AML-193 (cell line): Measurements from ENCODE around the gene TSSC4.

Experiments used
- DNase-seq, 2 experiments: peaks; one replicate each; lab custom pipeline; 2025; lab: John Stamatoyannopoulos, UW

The TSSC4 gene

DNA sequence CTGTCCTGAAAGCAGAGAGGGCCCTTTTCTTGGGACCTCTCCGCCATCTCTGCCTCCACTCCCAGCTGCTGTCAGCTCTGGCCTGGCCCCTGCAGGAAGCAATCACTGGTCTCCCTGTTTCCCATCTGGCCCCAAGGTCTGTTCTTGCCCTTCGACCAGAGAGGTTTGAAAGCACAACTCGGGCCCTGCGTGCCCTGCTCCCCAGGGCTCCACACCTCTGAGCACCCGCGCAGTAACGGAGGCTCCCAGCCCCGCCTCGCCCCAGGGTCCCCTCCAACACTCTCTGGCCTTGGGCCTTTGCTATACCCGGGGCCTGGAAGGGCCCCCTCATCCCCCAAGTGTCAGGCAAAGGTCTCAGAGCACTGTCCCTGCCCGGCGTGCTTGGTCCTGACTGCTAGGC lies 31.2 kb upstream of the TSSC4 start:
- DNase-seq: no peak

DNA sequence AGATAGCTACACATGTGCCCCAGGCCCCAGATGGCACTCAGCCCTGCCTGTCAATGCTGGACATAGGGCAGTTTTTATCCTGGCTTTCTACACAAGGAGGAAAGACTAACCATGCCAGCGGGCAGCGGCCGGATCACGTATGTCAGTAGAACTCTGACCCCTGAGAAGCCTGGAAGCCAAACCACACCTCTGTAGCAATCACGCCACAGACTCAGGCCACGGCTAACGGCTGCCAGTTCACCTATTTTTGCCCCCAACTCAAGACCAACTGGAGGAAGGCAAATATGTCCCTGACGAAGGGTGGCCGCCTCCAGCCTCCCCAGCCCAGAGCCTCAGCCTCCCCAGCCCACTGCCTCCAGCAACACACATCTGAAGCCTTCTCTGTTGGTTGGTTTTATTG lies 30.7 kb upstream of the TSSC4 start:
- no peak for DNase-seq

DNA sequence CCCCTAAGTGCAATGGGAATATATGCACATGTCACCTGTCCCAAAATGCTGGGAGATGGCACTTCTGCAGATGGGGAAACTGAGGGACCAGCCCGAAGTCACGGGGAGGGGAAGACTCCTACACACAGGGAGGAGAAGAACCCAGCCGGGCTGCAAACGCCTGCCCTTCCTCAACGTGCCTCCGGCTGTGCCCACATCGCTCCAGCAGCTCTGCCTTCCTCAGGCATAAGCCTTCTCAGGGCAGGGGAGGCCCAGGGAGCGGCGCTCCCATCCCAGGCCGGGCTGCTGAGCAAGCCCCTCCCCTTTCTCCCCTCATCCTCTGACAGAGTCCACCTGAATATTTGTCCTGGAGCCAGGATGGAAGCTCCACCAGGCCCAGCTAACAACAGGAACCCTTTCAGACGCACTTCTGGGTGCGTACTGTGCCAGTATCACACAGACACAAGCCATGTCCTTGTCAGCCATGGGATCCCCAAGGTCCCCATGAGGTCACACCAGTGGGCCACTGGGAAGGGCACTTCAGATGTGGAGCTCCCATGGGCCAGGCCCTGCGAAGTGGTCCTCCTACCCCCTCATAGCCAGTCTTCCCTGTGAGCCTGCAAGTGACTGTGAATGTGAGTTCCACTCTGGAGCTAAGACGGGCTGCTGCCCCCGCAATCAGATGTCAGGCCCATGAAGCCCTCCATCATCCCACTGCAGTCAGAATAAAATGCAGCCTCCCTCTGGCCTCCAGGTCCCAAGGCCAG lies 25.9 kb upstream of the TSSC4 start:
- no peak for DNase-seq

DNA sequence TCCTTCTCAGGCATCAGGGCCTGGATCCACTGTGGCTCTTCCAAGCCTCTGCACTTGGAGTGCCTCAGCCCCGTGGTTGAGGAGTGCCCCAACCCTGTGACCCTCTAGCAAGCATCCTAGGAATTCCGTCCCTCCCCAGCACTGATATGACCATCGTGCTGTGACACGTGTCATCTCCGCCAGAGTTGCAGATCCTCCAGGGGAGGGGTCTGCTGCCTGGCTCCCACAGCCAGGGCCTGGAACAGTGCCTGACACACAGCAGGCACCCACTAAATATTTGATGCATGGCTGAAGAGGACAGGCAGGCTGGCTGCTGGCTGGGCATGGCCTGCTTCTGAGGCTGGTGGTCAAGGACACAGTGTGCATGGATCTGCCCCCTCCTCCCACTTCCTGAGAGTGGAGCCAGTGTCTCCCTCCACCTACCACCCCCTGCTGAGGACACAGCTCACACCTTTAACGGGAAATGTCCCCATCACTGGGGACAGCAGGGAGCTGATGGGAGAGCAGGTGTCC lies 25.2 kb upstream of the TSSC4 start:
- DNase-seq: no peak

DNA sequence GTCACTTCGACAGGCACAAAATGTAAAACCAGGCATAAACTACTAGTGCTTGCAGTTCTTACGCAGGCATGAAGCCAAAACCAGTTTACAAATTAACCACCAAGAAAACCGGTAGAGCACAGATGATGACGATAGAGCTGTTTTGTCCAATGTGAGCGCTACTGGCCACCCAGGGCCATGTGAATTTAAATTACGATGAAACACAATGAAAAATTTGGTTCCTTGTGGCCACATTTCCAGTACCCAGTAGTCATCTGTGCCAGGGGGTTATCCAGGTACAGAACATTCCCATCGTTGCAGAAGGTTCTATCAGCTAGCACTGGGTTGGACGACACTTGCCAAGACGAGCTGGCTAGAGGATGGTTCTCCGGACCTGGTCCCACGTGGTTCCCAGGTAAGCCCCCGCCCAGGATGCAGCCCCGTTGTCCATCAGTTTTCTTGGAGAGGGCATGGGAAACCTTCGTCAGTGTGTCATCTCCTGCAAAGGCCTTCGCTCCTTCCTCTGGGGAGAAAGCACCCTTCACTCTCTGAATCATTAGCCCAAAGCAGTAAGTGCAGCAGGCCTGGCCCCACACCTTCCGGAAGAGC lies 24.5 kb upstream of the TSSC4 start:
- no peak for DNase-seq

DNA sequence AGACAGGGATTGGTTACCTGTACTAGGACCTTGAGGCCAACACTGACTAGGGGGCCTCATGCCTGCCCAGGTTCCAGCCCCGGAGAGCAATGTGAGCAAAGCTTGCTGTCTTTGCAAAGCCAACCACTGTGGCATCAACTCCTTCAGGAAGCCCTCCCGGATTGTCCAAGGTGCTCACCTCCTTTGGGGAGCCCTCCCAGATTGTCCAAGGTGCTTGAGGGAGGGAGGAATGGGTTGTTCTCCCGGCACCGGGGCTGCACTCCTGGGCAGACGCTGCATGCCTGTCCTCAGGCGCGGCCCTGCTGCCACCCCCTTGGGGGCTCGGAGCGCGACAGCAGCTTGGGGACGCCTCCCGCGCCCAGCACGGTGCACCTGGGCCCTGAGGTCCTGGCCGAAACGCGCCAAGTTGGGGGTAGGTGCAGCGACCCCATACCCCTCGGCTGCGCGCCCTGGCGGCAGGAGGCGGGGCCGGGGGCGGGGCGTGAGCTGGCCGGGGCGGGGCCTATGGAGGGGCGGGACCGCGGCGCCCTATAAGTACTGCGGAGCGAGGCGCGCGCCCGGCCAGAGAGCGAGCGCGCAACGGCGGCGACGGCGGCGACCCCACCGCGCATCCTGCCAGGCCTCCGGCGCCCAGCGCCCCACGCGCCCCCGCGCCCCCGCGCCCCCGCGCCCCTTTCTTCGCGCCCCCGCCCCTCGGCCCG lies 23.6 kb upstream of the TSSC4 start, which contains the start of gene CD81:
TSS of gene CD81 (plus strand) at position 560 of the 701 bp plus-strand sequence. CDS start 240 bp downstream, outside the sequence.
- DNase-seq: no peak

DNA sequence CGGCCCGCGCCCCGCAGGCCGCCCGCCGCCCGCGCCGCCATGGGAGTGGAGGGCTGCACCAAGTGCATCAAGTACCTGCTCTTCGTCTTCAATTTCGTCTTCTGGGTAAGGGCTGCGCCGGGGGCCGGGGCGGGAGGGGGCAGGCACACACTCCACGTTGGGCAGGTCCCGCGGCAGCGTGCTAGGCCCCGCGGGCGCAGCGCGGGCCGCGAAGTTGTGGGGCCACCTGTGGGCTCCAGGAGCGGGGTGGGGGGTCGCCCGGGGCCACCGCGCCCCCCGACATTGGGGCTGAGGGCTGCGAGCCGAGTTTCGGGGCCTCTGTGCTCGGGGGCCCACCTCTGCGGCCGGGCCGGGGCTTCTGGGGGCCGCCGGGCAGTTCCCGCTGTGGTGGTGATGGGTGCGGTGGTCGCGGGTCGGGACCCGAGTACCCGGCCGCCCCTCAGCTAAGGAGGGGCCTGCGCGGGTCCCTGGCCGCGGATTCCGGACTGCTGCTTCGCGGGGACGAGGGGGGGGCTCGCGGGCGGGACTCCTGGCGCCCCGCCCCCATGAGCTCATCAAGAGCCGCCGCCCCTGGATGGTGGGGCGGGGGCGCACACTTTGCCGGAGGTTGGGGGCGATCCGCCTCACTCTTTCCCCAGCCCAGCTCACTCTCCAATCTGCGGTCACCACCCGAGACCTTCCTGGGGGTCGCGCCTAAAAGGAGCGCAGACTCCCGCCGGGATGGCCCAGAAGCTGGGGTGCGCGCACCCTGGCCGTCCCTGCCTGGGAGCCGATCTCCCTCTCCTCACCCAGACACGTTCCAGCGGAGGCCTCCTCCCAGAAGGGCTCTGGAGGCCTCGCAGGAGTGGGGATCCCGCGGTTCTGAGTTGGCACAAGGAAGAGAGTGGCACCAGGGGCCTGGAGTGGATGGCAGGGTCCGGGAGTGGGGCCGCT lies 22.8 kb upstream of the TSSC4 start:
- DNase-seq: no peak

DNA sequence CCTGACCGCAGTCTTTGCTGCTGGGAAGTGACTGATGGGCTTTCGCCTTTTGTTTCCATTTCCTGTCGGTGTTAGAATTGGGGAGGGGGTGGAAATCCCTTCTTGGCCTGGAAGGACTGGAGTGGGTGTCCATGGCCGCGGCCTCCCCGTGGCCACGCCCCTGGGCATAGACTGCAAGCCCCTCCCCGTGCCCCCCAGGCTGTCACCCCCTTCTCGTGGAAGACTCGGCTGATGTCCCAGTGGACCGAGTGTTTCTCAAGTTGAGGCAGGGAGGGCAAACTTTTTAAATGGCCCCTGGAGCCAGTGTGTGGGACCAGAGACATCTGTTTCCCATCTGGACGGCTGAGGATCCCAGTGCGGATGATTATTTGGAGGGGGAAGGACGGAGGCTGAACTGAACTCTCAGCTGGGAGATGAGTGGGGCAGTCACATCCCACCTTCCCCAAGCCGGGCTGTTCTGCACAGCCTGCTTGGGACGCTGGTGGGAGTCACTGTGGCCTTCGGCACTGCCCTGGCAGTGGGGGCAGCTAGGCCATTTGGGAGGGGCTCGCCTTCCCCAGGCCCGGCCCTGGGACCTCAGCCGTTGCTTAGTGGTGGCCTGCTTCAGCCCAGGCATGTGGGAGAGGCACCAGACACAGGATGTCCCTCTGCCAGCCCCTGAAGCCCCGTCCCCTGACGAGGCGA lies 21.9 kb upstream of the TSSC4 start:
- DNase-seq: no peak

DNA sequence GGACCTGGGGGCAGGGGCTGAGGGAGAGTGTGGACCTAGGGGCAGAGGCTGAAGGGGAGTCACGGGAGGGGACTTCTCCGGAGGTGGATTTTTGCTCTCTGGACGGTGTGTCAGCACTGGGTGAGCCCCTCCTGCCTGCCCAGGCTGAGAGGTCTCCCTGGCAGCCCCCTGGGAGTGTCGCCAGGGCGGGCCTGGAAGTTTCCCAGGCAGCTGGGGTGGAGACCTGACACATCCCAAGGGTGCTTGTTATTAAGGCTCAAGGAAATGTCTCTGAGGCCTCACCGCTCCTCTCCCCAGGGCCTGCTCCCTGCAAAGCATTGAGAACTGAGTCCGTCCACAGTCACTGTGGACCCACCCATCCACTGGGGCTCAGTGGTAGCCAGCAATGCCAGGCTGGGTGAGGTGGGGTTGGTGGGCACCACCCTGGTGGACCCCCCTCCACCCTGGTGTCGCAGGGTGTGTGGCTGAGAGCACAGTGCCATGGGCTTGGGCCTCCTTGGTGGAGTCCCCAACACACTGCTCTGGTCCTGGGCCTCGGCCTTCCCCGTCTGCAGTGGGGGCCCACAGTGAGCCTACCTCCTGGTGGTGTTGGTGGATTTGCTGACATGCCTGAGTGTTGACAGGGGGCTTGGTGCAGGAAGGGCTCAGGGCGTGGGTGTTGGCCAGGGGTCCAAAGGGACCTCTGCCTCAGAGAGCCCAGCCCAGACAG lies 20.9 kb upstream of the TSSC4 start:
- no peak for DNase-seq

DNA sequence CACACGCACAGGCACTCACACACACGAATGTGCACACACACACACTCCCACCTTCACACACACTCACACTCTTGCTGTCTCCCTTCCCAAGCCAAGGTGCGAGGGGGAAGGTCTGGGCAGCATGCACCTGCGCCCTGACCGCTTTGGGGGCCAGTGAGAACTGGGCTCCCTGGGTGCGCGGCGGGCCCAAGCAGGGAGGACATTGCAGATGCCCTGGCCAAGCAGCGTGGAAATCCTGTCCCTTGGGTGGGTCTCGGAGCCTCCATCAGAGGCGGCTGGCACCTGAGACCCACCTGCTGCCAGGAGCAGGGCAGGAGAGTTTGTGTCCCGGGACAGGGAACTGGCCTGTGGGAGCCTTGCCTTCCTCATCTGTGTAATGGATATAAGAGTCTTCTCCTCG lies 20.2 kb upstream of the TSSC4 start:
- DNase-seq: no peak

DNA sequence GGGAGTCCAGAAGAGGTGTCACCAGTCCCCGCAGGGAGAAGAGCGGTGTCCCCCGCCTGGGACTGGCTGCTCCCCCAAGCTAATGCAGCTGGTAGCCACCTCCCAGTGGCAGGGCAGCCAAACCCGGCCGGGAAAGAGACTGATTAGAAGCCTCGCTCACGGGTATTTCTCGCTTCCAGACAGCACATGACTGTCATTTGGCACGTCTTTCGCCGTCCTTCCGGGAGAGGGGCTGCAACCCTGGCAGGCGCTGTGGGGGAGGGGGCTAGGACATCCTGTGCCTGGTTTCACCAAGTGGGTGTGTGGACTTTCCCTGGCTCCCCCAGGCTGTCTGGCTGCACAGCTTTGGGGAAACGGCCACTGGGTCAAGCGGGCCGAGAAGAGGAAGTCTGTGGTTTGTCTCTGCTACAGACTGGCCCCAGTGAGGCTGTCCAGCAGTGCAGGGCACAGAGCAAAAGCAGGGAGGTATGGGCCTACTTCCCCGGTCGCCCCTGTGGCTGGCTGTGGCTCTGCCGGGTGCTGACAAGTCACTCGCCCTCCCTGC lies 19.7 kb upstream of the TSSC4 start:
- DNase-seq: no peak

DNA sequence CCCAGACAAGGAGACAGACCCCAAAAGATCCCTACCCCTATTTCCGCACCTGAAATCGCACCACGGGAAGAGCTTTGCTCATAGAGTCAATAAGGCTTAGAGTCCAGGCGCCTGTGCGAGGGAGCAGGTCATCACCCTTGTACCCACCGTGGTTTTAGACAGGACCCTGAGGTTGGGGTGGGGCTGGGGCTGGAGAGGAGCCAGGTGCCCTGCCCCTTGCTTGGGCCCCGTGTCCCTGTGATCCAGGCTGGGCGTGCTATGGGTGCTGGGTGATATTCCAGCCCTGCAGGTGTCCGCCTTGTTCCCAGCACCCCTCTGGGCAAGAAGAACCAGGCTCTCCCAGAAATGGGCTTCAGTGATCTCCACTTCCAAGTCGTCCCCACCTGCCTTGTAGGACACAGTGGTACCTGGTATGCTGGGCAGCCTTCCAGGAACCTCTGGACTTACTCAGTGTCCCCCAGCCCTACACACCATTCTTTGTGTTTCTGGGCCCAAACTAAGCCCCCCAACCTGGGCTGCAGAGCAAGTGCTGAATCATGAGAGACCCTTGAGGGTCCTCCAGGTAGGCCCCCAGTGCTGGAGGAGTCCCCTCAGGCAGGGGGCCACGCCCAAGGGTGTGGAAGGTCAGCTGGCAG lies 18.9 kb upstream of the TSSC4 start:
- no peak for DNase-seq

DNA sequence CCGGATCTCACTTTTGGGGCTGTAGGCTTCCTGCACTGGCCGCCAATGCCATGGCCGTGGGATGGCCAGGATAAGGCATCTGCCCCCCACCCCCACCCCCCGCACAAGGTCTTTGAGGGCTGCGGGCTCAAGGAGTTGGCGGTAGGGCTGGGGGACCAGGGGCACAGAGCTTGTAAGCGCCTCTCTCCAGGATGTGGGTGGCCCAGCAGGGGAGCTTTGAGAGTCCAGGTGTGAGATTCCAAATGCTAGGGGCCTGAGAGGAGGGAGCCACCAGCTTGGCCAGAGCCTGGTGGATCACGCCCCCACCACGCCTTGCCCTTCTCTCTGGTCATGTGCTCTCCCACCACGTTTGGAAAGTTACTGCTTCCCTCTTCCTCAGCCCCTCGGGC lies 18.4 kb upstream of the TSSC4 start:
- no peak for DNase-seq

DNA sequence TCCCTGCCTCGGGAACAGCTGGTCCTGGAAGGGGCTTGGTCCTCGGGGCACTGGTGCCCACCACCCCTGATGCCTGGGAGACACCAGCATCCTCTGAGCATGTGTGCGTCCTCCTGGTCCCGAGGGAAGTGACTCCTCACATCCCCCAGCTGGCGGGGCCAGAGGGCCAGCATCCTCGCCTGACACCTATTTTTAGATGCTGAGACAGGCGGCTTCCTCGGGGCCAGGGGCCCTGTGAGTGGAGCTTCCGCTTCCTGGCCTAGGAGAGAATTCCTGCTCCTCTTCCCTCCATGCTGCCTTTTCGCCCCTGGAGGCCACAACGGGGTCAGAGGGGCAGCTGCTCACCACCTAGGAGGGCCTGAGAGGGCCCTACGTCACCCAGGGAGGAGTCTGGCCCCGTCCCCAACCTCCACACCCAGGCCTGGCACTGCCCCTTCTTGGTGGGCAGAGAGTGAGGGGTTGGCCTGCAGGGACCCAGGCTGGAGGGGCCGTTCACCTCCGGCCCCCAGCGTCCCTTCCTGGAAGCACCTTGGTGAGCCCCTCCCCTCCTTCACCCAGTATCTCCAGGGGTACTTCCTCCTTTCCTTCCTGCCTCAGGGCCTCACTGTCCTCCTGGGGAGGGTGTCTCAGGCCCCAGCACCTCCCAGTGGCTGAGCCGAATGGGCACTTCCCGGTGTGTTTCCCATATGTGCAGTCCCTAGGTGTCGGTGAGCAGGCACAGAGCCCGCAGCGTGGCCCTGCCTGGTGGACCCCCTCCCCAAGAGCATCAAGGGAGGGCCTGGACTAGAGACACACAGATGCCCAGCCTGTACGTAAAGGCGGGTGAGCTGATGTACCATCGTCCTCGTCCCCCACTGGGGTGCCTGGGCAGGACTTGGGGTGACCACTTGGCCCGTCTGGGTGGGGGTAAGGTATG lies 17.4 kb upstream of the TSSC4 start:
- no peak for DNase-seq

DNA sequence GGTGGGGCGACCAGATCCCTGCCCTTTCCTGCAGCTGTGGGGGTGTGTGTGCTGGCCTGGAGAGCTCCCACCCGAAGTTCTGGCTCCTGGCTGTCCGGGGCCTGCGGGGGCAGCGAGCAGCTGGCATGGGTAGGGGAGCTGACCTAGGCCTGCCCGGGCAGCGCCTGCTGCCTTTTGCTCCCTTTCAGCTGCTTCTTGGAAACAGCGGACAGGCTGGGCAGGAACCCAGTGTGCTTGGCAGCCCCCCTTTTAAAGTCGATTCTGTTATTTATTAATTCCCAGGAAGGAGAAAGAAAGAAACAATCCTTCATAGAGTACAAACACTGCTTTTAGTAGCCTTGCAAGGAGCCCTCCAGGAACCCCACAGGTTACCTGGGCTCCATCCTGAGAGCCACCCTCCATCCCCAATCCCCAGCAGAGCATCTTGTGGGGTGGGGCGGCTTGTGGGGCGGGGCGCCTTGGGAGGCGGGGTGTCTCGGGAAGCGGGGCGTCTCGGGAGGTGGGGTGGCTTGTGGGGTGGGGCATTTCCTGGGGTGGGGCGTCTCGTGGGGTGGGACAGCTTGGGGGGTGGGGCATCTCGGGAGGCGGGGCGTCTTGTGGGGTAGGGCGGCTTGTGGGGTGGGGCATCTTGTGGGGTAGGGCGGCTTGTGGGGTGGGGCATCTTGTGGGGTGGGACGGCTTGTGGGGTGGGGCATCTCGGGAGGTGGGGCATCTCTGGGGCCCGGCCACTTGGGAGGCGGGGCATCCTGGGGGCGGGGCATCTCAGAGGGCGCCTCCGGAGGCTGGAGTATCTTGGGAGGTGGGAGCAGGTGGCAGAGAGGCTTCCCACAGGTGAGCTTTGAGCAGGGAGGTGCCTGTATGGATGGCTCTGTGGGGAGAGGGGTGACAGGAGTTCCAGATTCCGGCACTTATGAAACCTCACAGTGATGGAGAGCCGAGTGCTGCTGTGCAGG lies 16.4 kb upstream of the TSSC4 start:
- no peak for DNase-seq

DNA sequence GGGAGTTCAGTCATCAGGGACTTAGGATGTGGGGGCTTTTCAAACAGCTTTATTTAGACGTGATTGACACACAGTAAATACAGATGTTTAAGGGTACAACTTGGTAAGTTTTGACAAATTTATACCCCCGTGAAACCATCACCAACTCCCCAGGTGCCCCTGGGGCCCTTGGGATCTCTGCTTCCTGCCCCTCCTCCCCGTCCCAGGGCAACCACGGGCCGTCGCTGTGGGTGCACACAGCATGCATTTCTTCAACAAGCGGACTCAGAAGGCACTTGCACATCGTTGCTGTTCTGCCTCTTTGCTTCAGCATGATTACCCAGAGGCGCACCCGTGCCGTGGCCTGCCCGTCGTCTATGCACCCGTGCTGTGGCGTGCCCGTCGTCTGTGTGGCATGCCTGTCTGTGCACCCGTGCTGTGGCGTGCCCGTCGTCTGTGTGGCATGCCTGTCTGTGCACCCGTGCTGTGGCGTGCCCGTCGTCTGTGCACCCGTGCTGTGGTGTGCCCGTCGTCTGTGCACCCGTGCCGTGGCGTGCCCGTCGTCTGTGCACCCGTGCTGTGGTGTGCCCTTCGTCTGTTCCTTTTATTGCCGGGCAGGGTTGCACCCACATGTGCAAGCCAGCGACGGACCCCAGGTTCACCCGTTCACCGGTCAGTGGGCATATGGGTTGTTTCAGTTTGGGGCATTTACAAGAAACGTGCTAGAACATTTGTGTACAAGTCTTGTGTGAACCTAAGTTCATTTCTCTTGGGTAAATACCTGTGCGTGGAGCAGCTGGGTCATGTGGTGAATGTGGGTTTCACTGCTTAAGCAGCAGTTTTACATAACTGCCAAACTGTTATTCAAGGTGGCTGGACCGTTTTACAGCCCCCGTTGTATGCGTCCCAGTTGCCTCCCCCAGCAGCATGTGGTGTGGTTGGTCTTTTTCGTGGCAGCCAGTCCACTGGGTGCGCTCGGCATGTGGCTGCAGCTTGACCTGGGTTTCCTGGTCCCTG lies 15.1 kb upstream of the TSSC4 start:
- DNase-seq: no peak
